GM21390 (cell line): Measurements from ENCODE around the gene MAN1C1.

ENCODE experiments used
- ATAC-seq: cut with Tn5 transposase; IDR thresholded peaks from one replicate; pipeline ENCODE4 v1.9.1; 2021; ENCODE audit not compliant: unreplicated experiment

The MAN1C1 gene

GRCh38 chr1:25677193-25677773, 60.7 kb downstream of the MAN1C1 start:
- no peak for ATAC-seq

- no peak for ATAC-seq
Measured at GRCh38 chr1:25679171-25679570, 62.6 kb downstream of the MAN1C1 start.

GRCh38 chr1:25680701-25681100, 64.1 kb downstream of the MAN1C1 start:
- ATAC-seq: no peak

GRCh38 chr1:25682059-25682601, 65.5 kb downstream of the MAN1C1 start:
- no peak for ATAC-seq

- no peak for ATAC-seq
Measured at GRCh38 chr1:25683177-25683576, 66.6 kb downstream of the MAN1C1 start.

GRCh38 chr1:25683731-25684130, 67.1 kb downstream of the MAN1C1 start:
- no peak for ATAC-seq

- ATAC-seq: no peak
Measured at GRCh38 chr1:25684216-25684965, 67.8 kb downstream of the MAN1C1 start.

- no peak for ATAC-seq
Measured at GRCh38 chr1:25685211-25685750, 68.7 kb downstream of the MAN1C1 start.

- no peak for ATAC-seq
Measured at GRCh38 chr1:25685938-25686665, 69.5 kb downstream of the MAN1C1 start.

- ATAC-seq: no peak
Measured at GRCh38 chr1:25687221-25688017, 70.8 kb downstream of the MAN1C1 start.

GRCh38 chr1:25688390-25689119, 72.0 kb downstream of the MAN1C1 start:
- no peak for ATAC-seq

GRCh38 chr1:25689686-25690381, 73.2 kb downstream of the MAN1C1 start:
- ATAC-seq: no peak

GRCh38 chr1:25690396-25690956, 73.9 kb downstream of the MAN1C1 start:
- no peak for ATAC-seq

- ATAC-seq: no peak
Measured at GRCh38 chr1:25691211-25691610, 74.6 kb downstream of the MAN1C1 start.

GRCh38 chr1:25692560-25692959, 76.0 kb downstream of the MAN1C1 start:
- no peak for ATAC-seq

GRCh38 chr1:25694167-25695007, 77.8 kb downstream of the MAN1C1 start:
- no peak for ATAC-seq

- no peak for ATAC-seq
Measured at GRCh38 chr1:25695090-25695770, 78.6 kb downstream of the MAN1C1 start.
